Vagina (tissue), 2 donors: ENCODE results near the gene TULP1. TPM values are rescaled to one million over a fixed set of nuclear protein-coding genes. Genes with fewer than 3 reads are reported as not detected.

ENCODE experiments used
- DNase-seq, 2 donors: peaks; one replicate each; pipeline ENCODE4 v3.0.0-alpha.2; 2017; ENCODE audit errors: extremely low spot score in 2 of 2
- H3K27ac ChIP-seq: fragments of 200-600 bp; sonication (generic); one replicate; pipeline ENCODE4 v1.5.1; 2019
- H3K27me3 ChIP-seq: fragments of 200-600 bp; sonication (generic); one replicate; pipeline ENCODE4 v1.5.1; 2019
- H3K36me3 ChIP-seq, 2 donors: fragments of 200-600 bp; sonication (generic); one replicate each; pipeline ENCODE4 v1.5.1; 2017 to 2019
- H3K4me1 ChIP-seq: fragments of 200-600 bp; sonication (generic); one replicate; pipeline ENCODE4 v1.5.1; 2019
- H3K4me3 ChIP-seq, 2 donors: fragments of 200-600 bp; sonication (generic); 1 replicate in 1 of 2; 2 replicates in 1 of 2; pipeline ENCODE4 v1.5.1; 2016 to 2019
- H3K9me3 ChIP-seq: fragments of 200-600 bp; sonication (generic); one replicate; pipeline ENCODE4 v1.5.1; 2019
- POLR2A ChIP-seq, 2 donors: fragments of 450-650 bp; IDR thresholded peaks; one replicate each; pipeline ENCODE4 v1.6.1; 2017; ENCODE audit warnings: antibody characterized with exemption in 2 of 2, mild to moderate bottlenecking in 2 of 2, moderate library complexity in 2 of 2
- POLR2AphosphoS5 ChIP-seq, 2 donors: sonication (generic); formaldehyde crosslinking; IDR thresholded peaks; one replicate each; pipeline ENCODE4 v1.9.0; 2017; ENCODE audit warnings: antibody characterized with exemption in 2 of 2, mild to moderate bottlenecking in 2 of 2, low read depth in 1 of 2; ENCODE audit not compliant: insufficient read depth in 1 of 2
- intact Hi-C: fragments of 100-400 bp; cut with DNase I; formaldehyde crosslinking; loops from one replicate; pipeline ENCODE4 v1.15.1; 2023
- total RNA-seq: library from RNA; depleted of rRNA; stranded (reverse); fragments of >200 nt; gene quantifications from one replicate; pipeline ENCODE4 v1.2.3, GENCODE V29; 2016
- TF ChIP-seq, protein P1 (sequence below), 3 experiments: fragments of 450-650 bp in 2 of 3; fragments of 200-600 bp in 1 of 3; sonication (generic) in 1 of 3; IDR thresholded peaks; one replicate each; pipeline ENCODE4 v1.5.1; 2017 to 2019; ENCODE audit warnings: antibody characterized with exemption in 3 of 3, mild to moderate bottlenecking in 2 of 3, moderate library complexity in 2 of 3

The TULP1 gene
- total RNA-seq, 1 donor from 2014 or later, result not detected

DNA sequence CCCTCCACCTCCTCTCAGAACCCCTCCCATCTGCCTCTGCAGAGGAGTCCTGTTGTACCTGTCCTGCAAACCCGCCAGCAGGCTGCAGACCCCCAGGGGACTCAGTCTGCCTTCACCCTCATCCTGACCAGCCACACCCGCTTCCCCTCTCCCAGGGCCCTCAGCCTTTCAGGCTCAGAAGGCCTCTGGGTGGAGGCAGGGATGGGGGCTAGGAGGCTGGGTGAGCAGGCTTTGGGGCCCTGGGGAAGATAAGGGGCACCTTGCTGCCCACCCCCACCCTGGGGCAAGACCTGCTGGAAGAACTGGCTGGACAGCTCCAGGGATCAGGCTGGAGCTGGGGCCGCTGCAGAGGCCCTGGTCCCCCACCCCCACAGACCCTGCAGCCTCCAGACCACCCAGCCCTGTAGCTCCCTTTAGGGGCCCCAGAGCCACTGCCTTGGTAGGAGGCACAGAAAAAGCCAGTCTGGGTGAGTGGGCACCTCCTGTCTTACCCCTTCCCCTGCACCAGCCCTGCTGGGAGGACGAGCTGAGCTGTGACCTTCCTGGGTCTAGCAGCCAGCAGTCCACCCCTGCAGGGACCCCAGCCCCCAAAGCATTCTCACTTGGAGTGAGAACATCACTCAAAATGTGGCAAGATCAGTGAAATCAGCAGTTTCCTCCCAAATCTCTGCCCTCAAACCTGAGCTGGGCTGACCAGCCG is 21.0 kb downstream of the TULP1 start:
- intact Hi-C loops, result no loop called here
- H3K27ac ChIP-seq, result peak overlapping the region; percentile 97
- H3K4me3 ChIP-seq, result peak overlapping the region; percentile 8 to 41
- no peaks in the 10 kb centered on the region for H3K27me3 ChIP-seq
- H3K36me3 ChIP-seq, result no peaks in the 10 kb centered on the region
- H3K9me3 ChIP-seq, result no peaks in the 10 kb centered on the region
- H3K4me1 ChIP-seq, result peaks cover 91% of the 10 kb centered on the region
- DNase-seq, result no peak
- TF ChIP-seq POLR2A (IDR thresholded peaks at IDR 0.05) (no peak), POLR2AphosphoS5 (IDR thresholded peaks at IDR 0.05; ENCODE audit: insufficient read depth in 1 of 2, low read depth in 1 of 2) (no peak)
- TF ChIP-seq, protein P1, sequence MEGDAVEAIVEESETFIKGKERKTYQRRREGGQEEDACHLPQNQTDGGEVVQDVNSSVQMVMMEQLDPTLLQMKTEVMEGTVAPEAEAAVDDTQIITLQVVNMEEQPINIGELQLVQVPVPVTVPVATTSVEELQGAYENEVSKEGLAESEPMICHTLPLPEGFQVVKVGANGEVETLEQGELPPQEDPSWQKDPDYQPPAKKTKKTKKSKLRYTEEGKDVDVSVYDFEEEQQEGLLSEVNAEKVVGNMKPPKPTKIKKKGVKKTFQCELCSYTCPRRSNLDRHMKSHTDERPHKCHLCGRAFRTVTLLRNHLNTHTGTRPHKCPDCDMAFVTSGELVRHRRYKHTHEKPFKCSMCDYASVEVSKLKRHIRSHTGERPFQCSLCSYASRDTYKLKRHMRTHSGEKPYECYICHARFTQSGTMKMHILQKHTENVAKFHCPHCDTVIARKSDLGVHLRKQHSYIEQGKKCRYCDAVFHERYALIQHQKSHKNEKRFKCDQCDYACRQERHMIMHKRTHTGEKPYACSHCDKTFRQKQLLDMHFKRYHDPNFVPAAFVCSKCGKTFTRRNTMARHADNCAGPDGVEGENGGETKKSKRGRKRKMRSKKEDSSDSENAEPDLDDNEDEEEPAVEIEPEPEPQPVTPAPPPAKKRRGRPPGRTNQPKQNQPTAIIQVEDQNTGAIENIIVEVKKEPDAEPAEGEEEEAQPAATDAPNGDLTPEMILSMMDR (IDR thresholded peaks at IDR 0.05), result no peak

DNA sequence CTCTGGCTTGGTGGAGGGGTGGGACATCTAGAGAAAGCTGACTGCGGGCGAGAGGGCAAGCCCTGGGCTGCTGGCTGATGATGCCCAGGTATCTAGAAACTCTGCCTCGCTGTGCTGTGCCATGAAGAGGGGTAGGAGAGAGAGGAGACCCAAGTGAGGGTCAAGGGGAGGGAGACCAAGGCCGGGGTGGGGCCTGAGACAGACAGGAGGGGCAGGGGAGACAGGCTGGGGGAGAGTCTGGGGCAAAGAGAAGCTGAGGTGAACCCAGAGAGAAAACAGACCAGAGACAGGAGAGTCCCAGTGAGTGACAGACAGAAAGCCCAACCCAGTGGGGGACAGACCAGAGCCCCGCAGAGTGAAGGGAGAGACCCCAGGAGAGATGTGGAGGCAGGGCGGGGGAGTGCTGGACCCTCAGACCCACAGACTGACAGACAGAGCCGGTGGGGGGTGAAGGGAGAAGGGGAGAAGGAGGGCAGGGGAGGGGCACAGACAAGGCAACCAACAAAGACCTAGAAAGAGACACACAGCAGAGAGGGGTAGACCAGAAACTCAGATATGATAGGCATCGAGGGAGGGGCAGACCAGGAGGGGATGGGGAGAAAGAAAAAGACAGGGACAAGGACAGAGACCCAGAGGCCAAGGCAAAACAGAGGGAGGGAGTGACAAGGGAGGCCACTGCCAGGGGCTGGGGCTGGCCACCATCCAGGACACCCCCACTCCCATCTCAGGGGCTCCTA is 21.7 kb downstream of the TULP1 start:
- no peak for TF ChIP-seq POLR2A (IDR thresholded peaks at IDR 0.05)
- H3K36me3 ChIP-seq, result no peaks in the 10 kb centered on the region
- H3K9me3 ChIP-seq, result no peaks in the 10 kb centered on the region
- H3K27ac ChIP-seq, result peak overlapping the region; percentile 97
- DNase-seq, result no peak
- no peaks in the 10 kb centered on the region for H3K27me3 ChIP-seq
- H3K4me3 ChIP-seq, result peak overlapping the region; percentile 24 to 41
- H3K4me1 ChIP-seq, result peaks cover 98% of the 10 kb centered on the region
- intact Hi-C loops, result no loop called here

DNA sequence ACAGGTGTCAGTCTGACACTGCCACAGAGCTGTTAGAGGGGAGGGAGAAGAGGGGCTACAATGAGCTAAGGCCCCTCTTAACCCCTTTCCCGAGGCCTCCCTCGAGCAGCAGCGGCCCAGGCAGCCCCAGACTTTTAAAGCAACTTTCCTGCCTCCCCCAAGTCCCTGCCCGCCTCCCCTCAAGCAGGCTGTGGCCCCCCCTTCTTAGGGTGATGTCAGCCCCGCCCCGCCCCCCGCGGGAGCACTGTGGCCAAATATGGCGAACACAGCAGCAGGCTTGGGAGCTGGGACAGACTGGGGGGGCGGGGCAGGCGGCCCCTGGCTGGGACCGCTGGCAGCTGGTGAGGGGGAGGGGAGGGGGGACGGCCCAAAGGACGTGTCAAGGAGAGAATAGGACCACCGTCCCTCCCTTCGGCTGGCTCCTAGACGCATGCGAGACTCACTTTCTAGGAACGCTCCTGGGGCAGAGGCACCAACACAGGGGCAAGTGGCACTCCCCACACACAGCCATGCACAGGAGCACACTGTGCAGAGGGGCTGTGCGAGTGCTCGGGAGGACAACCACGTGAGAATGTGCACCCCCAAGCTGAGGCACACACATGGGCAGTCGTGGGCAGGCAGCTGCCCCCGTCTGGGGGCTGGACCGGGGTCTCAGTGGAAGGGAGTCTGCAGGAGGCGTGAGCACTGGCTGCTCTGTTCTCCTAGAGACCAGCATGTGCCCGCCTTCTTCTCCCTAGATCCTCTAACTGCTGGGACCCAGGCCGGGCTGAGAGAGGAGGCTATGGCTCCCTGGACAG is 22.5 kb downstream of the TULP1 start:
- Histone ChIP-seq H3K4me1 (peaks cover 99% of the 10 kb centered on the region), H3K36me3 (no peaks in the 10 kb centered on the region), H3K4me3 (peak overlapping the region; percentile 24 to 41), H3K27ac (peak overlapping the region; percentile 97), H3K27me3 (no peaks in the 10 kb centered on the region), H3K9me3 (no peaks in the 10 kb centered on the region)
- intact Hi-C loops, result no loop called here
- TF ChIP-seq, protein P1 (IDR thresholded peaks at IDR 0.05), result no peak
- peak; percentile 10 to 71 for TF ChIP-seq POLR2AphosphoS5 (IDR thresholded peaks at IDR 0.05; ENCODE audit: insufficient read depth in 1 of 2, low read depth in 1 of 2)
- DNase-seq, result no peak

DNA sequence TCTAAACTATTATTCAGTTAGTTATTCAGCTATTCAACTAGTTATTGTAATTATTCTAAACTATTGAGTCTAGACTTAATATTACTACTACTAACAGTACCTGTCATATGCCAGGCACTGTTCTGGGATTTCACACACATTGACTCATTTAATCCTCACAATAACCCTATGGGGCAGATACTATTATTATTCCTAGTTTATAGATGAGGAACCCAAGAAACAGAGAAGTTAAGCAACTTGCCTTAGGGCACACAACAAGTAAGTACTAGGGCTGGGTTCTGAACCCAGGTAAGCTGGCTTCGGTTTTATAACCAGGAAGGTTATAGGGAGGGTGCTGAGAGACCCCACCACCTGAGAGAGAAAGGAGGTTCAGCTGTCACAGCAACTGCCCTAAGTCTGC is 23.6 kb downstream of the TULP1 start:
- H3K4me3 ChIP-seq, result no peak overlapping the region
- no peak for DNase-seq
- intact Hi-C loops, result no loop called here
- H3K27ac ChIP-seq, result peak overlapping the region; percentile 97
- H3K4me1 ChIP-seq, result peaks cover 95% of the 10 kb centered on the region
- TF ChIP-seq, protein P1 (IDR thresholded peaks at IDR 0.05), result no peak
- TF ChIP-seq POLR2AphosphoS5 (IDR thresholded peaks at IDR 0.05; ENCODE audit: insufficient read depth in 1 of 2, low read depth in 1 of 2) (no peak), POLR2A (IDR thresholded peaks at IDR 0.05) (no peak)
- no peaks in the 10 kb centered on the region for H3K27me3 ChIP-seq
- no peaks in the 10 kb centered on the region for H3K9me3 ChIP-seq
- H3K36me3 ChIP-seq, result no peaks in the 10 kb centered on the region

DNA sequence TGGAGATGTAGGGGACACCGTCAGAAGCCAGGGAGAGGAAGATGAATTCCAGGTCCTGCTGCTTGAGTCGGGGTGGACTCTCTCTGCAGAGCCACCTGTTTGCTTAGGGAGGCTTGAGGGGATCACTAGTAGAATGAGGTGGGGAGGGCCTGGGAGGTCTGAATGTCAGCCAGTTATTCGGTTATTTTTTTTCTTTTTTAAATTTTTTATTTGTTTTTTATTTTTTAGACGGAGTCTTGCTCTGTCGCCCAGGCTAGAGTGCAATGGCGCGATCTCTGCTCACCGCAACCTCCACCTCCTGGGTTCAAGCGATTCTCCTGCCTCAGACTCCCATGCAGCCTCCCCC is 24.2 kb downstream of the TULP1 start:
- Histone ChIP-seq H3K9me3 (no peaks in the 10 kb centered on the region), H3K27me3 (no peaks in the 10 kb centered on the region), H3K27ac (peak overlapping the region; percentile 97), H3K4me3 (no peak overlapping the region), H3K4me1 (peaks cover 89% of the 10 kb centered on the region), H3K36me3 (no peaks in the 10 kb centered on the region)
- intact Hi-C loops, result no loop called here
- no peak for DNase-seq
- TF ChIP-seq POLR2AphosphoS5 (IDR thresholded peaks at IDR 0.05; ENCODE audit: insufficient read depth in 1 of 2, low read depth in 1 of 2) (no peak), POLR2A (IDR thresholded peaks at IDR 0.05) (no peak)
- TF ChIP-seq, protein P1 (IDR thresholded peaks at IDR 0.05), result no peak
